ENCODE measurements around the gene STX11. TPM values are rescaled to one million over a fixed set of nuclear protein-coding genes. Genes with fewer than 3 reads are reported as not detected.

The STX11 gene
- polyA plus RNA-seq, 1 donor from 2014 or later = not detected

- Histone ChIP-seq H3K27me3 (ENCODE audit: insufficient read depth, low read depth, low read length) (no peaks in the 10 kb centered on the region), H3K4me3 (ENCODE audit: low read length) (no peak overlapping the region), H3K9ac (ENCODE audit: low read length) (no peak overlapping the region), H2AFZ (ENCODE audit: low read depth, low read length) (no peak overlapping the region), H3K27ac (ENCODE audit: low read length) (no peak overlapping the region), H3F3A (ENCODE audit: insufficient read depth, low read length, poor library complexity, severe bottlenecking) (no peaks in the 10 kb centered on the region), H3K36me3 (ENCODE audit: insufficient read depth, low read length) (no peaks in the 10 kb centered on the region), H3K9me3 (ENCODE audit: low read length) (no peaks in the 10 kb centered on the region), H3K79me2 (replicated peaks; ENCODE audit: insufficient read depth, low read length) (no peaks in the 10 kb centered on the region), H4K20me1 (ENCODE audit: insufficient read depth) (no peaks in the 10 kb centered on the region), H3K4me2 (ENCODE audit: low read length) (no peak overlapping the region), H3K9me2 (ENCODE audit: insufficient read depth, low read length) (no peaks in the 10 kb centered on the region)
- no peak for TF ChIP-seq TAF1 (IDR thresholded peaks at IDR 0.05; ENCODE audit: low read depth)
- no peak for TF ChIP-seq MXI1 (conservative IDR thresholded peaks at IDR 0.05; ENCODE audit: poor library complexity, severe bottlenecking)
- TF ChIP-seq REST (IDR thresholded peaks at IDR 0.05; ENCODE audit: borderline replicate concordance) = no peak
- TF ChIP-seq SMC3 (conservative IDR thresholded peaks at IDR 0.05; ENCODE audit: poor library complexity) = no peak
- no peak for TF ChIP-seq POLR2AphosphoS5 (IDR thresholded peaks at IDR 0.05)
- no peak for TF ChIP-seq EZH2 (IDR thresholded peaks at IDR 0.05; ENCODE audit: borderline replicate concordance, insufficient read depth, low read length, poor library complexity, severe bottlenecking)
- TF ChIP-seq CTCF (IDR thresholded peaks at IDR 0.05; ENCODE audit: poor library complexity, severe bottlenecking) = no peak
- TF ChIP-seq RAD21 (conservative IDR thresholded peaks at IDR 0.05) = no peak
- no peak for TF ChIP-seq EP300 (conservative IDR thresholded peaks at IDR 0.05; ENCODE audit: poor library complexity, severe bottlenecking)
These were observed 36.7 kb downstream of the STX11 start for GRCh38 chr6:144186817-144187625.

GRCh38 chr6:144189351-144189750 is 39.0 kb downstream of the STX11 start:
- Histone ChIP-seq H3K9ac (ENCODE audit: low read length) (no peak overlapping the region), H3K9me3 (ENCODE audit: low read length) (no peaks in the 10 kb centered on the region), H3F3A (ENCODE audit: insufficient read depth, low read length, poor library complexity, severe bottlenecking) (no peaks in the 10 kb centered on the region), H3K27me3 (ENCODE audit: insufficient read depth, low read depth, low read length) (no peaks in the 10 kb centered on the region), H2AFZ (ENCODE audit: low read depth, low read length) (no peak overlapping the region), H3K79me2 (replicated peaks; ENCODE audit: insufficient read depth, low read length) (no peaks in the 10 kb centered on the region), H3K9me2 (ENCODE audit: insufficient read depth, low read length) (no peaks in the 10 kb centered on the region), H4K20me1 (ENCODE audit: insufficient read depth) (no peaks in the 10 kb centered on the region), H3K4me3 (ENCODE audit: low read length) (no peak overlapping the region), H3K36me3 (ENCODE audit: insufficient read depth, low read length) (no peaks in the 10 kb centered on the region), H3K4me2 (ENCODE audit: low read length) (no peak overlapping the region), H3K27ac (ENCODE audit: low read length) (no peak overlapping the region)
- no peak for TF ChIP-seq POLR2AphosphoS5 (IDR thresholded peaks at IDR 0.05)
- no peak for TF ChIP-seq RAD21 (conservative IDR thresholded peaks at IDR 0.05)
- no peak for TF ChIP-seq TAF1 (IDR thresholded peaks at IDR 0.05; ENCODE audit: low read depth)
- TF ChIP-seq MXI1 (conservative IDR thresholded peaks at IDR 0.05; ENCODE audit: poor library complexity, severe bottlenecking) = no peak
- no peak for TF ChIP-seq REST (IDR thresholded peaks at IDR 0.05; ENCODE audit: borderline replicate concordance)
- no peak for TF ChIP-seq EP300 (conservative IDR thresholded peaks at IDR 0.05; ENCODE audit: poor library complexity, severe bottlenecking)

Data from neural cell (in vitro differentiated cells).